ENCODE measurements around the gene PLBD2.

The PLBD2 gene

GRCh38 chr12:113422886-113423669, 64.7 kb downstream of the PLBD2 start:
- DNase-seq = no peak

- DNase-seq = no peak
Observed at GRCh38 chr12:113424456-113424855, 66.1 kb downstream of the PLBD2 start.

DNA sequence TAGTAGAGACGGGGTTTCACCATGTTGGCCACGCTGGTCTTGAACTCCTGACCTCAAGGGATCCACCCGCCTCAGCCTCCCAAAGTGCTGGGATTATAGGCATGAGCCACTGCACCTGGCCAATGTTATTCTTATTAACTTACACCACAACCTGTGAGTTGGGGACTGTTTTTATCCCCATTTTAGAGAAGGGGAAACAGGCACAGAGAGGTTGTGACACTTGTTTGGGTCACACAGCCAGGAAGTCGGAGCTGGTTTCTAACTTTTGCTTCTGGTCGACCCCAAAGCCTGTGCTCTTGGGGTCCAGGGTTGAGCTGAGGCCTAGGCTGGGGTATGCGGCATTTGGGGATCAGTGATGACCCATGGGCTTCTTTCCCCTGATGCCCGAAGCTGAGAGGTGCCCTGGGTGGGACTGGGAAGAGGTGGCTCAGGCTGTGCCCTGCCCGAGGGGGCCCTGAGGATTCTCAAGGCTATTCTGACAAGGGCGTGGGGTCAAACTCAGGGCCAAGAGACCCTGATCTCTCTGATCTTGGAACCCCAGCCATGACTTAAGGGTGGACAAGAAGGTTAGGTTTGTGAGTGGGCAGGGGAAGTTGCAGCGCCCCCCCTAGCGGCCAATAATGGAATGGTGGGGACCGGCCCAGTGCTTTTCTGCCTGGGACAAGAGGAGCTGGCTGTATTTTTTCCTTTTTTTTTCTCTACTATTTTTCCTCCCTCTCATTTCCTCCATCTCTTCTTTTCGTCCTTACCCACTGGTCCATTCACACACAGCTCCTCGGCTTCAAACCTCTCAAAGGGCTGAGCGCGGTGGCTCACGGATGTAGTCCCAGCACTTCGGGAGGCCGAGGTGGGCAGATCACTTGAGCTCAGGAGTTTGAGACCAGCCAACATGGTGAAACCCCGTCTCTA, 66.8 kb downstream of the PLBD2 start:
- DNase-seq = no peak

- DNase-seq = no peak
Observed at GRCh38 chr12:113425960-113426453, 67.6 kb downstream of the PLBD2 start.

GRCh38 chr12:113427882-113428281, 69.5 kb downstream of the PLBD2 start:
- no peak for DNase-seq

DNA sequence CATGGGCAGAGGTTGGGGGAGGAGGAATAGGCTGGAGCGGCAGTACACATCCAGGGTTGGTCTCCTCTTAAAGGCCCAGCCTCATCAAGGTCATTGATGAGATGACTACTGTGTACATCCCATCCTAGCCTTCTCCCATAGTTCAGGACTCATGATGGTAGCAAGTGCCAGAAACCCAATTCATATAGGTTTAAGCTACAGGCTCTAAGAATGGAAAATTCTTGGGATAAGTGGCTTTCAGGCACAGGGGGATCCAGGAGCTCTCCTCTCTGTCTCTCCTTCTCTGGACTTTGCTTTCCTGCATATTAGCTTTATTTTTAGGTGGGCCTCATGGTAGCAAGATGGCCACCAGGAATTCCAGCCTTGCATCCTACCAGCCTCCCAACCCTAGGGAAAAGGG, 70.1 kb downstream of the PLBD2 start:
- DNase-seq = no peak

- DNase-seq = no peak
Observed at GRCh38 chr12:113432986-113433385, 74.6 kb downstream of the PLBD2 start.

DNA sequence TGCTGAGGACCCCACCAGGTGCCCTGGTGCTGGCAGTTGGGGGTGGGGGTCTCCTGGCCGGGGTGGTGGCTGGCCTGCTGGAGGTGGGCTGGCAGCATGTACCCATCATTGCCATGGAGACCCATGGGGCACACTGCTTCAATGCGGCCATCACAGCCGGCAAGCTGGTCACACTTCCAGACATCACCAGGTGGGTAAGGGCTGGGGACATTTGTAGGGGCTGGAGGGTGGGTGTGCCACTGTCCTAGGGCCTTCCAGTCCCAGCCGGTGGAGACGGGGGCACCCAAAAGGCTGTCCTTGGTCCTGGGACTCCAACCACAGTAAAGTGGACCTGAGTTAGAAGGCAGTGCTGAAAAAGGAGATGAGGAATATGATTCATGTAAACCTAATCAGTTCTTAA, 77.0 kb downstream of the PLBD2 start:
- no peak for DNase-seq

- DNase-seq = no peak
Observed at GRCh38 chr12:113436586-113436985, 78.2 kb downstream of the PLBD2 start.

DNA sequence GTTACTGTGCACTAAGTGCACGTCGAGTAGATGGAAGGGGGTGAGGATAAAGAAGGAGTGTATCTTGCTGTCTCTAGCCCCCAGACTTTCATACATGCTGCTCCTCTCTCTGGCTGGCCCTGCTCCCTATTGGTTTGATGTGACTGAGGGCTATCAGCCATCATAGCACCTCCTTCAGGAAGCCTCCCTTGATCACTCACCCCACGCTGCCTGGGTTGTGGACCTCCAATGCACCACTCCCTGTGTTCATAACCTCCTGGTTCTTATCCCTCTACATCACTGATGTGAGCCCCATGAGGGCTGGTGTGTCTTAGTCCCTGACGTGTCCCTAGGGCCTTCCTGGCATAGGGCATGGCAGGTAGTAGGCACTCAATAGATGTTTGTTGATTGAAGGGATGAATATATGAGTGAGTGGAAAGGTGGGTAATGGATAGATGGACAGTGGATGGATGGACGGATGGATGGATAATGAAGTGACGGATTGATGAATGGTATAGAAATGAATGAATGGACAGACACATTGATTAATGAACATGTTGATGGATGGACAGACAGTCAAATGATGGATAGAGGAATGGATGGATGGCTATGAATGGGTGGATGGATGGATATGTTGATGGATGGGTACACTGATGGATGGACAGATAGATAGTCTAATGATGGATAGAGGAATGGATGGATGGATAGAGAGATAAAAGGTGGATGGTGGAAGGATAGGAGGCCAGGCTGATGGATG, 78.8 kb downstream of the PLBD2 start:
- no peak for DNase-seq

DNA sequence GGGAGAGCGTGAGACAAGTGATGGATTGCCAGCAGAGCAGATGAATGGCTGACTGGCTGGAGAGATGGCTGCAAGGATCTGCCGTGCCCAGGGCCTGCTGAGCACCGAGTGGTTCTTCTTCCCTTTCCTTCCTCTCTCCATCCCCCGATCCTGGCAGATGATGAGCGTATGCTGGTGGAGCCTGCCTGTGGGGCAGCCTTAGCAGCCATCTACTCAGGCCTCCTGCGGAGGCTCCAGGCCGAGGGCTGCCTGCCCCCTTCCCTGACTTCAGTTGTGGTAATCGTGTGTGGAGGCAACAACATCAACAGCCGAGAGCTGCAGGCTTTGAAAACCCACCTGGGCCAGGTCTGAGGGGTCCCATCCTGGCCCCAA, 79.3 kb downstream of the PLBD2 start:
- no peak for DNase-seq

DNA sequence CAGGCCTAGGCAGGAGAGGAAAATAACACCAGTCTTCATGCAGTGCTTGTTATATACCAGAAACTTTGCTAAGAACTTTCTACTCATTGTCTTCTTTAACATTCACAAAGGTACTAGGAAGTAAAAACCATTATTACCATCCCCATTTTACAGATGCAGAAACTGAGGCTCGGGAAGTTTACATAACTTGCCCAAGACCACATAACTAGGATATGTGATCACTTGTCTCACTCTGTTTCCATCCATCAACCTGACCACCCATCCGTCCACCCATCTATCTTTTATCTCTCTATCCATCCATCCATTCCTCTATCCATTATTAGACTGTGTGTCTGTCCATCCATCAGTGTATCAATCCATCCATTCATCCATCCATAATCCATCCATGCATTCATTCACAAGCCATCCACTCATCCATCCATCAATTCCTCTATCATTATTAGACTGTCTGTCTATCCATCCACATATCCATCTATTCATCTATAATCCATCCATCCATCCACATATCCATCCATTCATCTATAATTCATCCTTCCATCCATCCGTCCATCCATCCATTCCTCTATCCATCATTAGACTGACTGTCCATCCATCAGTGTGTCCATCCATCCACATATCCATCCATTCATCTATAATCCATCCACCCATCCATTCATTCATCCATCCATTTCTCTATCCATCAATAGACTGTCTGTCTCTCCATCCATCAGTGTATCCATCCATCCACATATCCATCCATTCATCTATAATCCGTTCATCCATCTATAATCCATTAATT, 80.3 kb downstream of the PLBD2 start:
- DNase-seq = no peak

GRCh38 chr12:113439301-113439597, 80.9 kb downstream of the PLBD2 start:
- DNase-seq = no peak

GRCh38 chr12:113439606-113440030, 81.2 kb downstream of the PLBD2 start:
- DNase-seq = no peak

DNA sequence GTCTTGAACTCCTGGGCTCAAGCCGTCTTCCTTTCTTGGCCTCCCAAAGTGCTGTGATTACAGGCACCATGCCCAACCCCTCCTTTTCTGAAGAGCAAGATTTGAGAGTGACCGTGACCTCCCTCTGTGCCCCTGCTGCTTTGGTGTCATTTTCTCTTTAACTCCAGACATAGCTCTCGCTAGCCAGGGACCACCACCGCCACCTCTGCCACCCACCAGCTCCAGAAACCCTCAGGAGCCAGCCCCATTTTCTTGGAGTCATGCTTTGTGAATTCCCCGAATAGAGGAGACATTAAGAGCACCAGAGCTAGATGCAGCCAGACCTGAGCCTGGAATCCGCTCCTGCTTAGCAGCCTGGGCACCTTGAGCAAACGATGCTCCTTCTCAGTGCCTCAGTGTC, 81.9 kb downstream of the PLBD2 start:
- no peak for DNase-seq
